Posterior vena cava (tissue), 2 donors: Measurements from ENCODE around the gene CAND2. TPM values are rescaled to one million over a fixed set of nuclear protein-coding genes. Genes with fewer than 3 reads are reported as not detected.

Experiments used
- DNase-seq: peaks from one replicate; pipeline ENCODE4 v3.0.0-alpha.2; 2020; ENCODE audit warnings: low spot score
- intact Hi-C, 2 donors: fragments of 100-400 bp; cut with DNase I; formaldehyde crosslinking; loops; one replicate each; pipeline versions ENCODE4 v1.14.1 to v1.14.2; 2022 to 2023
- total RNA-seq, 2 donors: library from RNA; stranded (reverse); fragmentation: NEBNext Ultra II Directional; extraction: Animal tissue kit (Norgen Biotek cat#: 25700); gene quantifications; one replicate each; pipeline ENCODE4 v1.2.1, GENCODE V29; 2021
- donor health status: DM: yes; HTN: yes; CAD: no.
- donor health status: DM: yes; HTN: yes; CAD: no.

The CAND2 gene
- total RNA-seq, 2 donors from 2014 or later, result 13.1 to 16.8 TPM

- intact Hi-C loops, result no loop called here
- DNase-seq, result no peak
Observed at GRCh38 chr3:12797892-12798558, 1.5 kb downstream of the CAND2 start.

GRCh38 chr3:12798559-12799179 is 2.2 kb downstream of the CAND2 start:
- DNase-seq, result no peak
- intact Hi-C loops, result no loop called here

GRCh38 chr3:12799525-12800440 is 3.3 kb downstream of the CAND2 start:
- DNase-seq, result no peak
- intact Hi-C loops, result no loop called here

- intact Hi-C loops, result no loop called here
- no peak for DNase-seq
Observed at GRCh38 chr3:12803371-12803770, 6.9 kb downstream of the CAND2 start.

GRCh38 chr3:12807066-12807465 is 10.6 kb downstream of the CAND2 start:
- intact Hi-C loops, result no loop called here
- DNase-seq, result no peak

GRCh38 chr3:12807601-12808359 is 11.3 kb downstream of the CAND2 start:
- DNase-seq, result no peak
- intact Hi-C loops, result no loop called here

GRCh38 chr3:12808587-12808986 is 12.1 kb downstream of the CAND2 start:
- intact Hi-C loops, result no loop called here
- DNase-seq, result no peak

- no peak for DNase-seq
- intact Hi-C loops, result no loop called here
Observed at GRCh38 chr3:12809001-12809400, 12.5 kb downstream of the CAND2 start.

GRCh38 chr3:12809435-12809834 is 13.0 kb downstream of the CAND2 start:
- intact Hi-C loops, result no loop called here
- no peak for DNase-seq

GRCh38 chr3:12810013-12810780 is 13.7 kb downstream of the CAND2 start:
- intact Hi-C loops, result no loop called here
- peak; percentile 98 for DNase-seq

- intact Hi-C loops, result no loop called here
- DNase-seq, result no peak
Observed at GRCh38 chr3:12810961-12811360, 14.5 kb downstream of the CAND2 start.

- no peak for DNase-seq
- intact Hi-C loops, result no loop called here
Observed at GRCh38 chr3:12812812-12813211, 16.3 kb downstream of the CAND2 start.

- DNase-seq, result no peak
- intact Hi-C loops, result no loop called here
Observed at GRCh38 chr3:12813967-12814366, 17.5 kb downstream of the CAND2 start.

GRCh38 chr3:12815078-12815477 is 18.6 kb downstream of the CAND2 start:
- DNase-seq, result no peak
- intact Hi-C loops, result no loop called here

GRCh38 chr3:12815719-12816118 is 19.2 kb downstream of the CAND2 start:
- intact Hi-C loops, result no loop called here
- DNase-seq, result no peak

- intact Hi-C loops, result no loop called here
- DNase-seq, result no peak
Observed at GRCh38 chr3:12816521-12817342, 20.3 kb downstream of the CAND2 start.

GRCh38 chr3:12817343-12817710 is 20.8 kb downstream of the CAND2 start:
- DNase-seq, result no peak
- intact Hi-C loops, result no loop called here

- intact Hi-C loops, result no loop called here
- DNase-seq, result no peak
Observed at GRCh38 chr3:12818273-12818672, 21.8 kb downstream of the CAND2 start.
